Endothelial cell of hepatic sinusoid (primary cell): Measurements from ENCODE around the gene NR1I3.
"Not testable (repeated sequence)": the region's sequence is repeated elsewhere in the genome, so short reads cannot be mapped to it uniquely, and the experiment has no call there.

ENCODE experiments used
- in situ Hi-C: cut with HindIII; loops from 2 replicates; pipeline ENCODE4 v1.10.0; 2017; ENCODE audit warnings: low sequenced_read_pairs

The NR1I3 gene

DNA sequence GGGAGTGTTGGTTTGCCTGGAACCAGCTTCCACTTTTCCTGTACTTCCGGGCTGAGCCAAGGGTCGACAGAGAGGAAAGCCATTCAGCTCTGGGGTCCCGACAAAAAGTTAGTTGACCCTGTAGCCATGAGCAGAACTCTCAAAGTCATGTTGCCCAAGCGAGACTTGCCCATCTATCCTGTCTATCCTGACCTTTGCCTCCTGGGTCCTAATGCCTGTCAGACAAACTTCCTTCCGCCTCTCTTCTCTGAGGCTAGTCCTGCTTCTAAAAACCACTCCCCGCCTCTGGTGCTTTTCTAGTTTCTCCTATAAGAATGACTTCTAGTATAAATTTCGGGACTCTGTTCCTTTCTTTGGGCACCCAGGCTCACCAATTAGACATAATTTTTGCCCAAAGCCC, 12.8 kb upstream of the NR1I3 start:
- in situ Hi-C loops, result no loop called here

- in situ Hi-C loops, result not testable (repeated sequence)
Measured at GRCh38 chr1:161250100-161250499, 12.1 kb upstream of the NR1I3 start.

DNA sequence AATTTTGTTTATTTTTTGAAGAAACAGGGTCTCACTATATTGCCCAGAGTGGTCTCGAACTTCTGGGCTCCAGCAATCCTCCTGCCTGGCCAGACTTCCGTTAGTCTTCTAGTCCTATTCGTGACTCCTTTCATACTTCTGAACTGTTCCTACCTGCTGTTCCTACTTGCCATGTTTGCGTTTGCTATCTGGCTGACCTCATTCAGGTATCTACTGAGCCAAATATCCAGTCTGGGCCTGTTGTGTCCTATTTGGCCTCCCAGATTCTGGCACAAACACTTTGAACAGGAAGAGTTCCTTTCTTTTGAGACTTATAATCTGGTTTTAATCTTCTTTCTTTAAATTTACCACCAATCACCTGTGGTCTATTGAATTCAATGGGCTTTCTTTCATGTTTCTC, 6.9 kb upstream of the NR1I3 start:
- in situ Hi-C loops, result no loop called here

DNA sequence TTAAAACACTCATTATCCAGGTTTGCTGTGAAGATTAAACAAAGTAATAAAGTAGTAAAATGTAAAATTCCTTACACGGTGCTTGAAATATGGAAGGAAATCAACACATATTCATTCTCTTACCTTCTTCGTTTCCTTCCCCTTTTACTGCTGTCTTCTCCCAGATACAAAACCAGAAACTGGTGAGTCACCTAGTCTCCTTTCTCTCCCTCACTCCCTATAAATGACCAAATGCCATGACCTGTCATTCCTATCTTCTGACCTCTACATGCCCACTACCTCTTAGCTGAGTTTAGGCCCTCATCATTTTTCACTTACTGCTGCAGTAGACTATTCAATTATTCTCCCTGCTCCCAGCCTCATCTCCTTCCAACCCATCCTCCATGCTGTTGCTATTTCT, 4.3 kb upstream of the NR1I3 start:
- in situ Hi-C loops, result no loop called here

DNA sequence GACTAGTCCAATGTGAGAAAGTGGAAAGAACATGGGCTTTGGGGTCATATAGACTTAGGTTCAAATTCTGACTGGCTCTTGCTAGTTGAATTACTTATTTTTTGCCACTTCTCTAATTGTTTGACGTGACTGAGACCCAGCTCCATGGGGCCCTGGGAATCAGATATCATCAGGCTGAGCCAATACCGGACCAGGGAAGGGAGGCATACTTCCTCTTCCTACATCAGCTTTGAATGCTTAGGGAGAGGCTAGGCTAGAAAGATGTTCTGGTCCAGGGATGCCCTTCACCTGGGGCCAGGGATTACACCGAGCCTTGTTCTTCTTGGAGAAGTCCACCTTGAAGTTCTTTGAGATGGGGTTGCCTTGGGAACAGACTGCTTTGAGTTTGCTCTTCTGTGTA, 3.7 kb upstream of the NR1I3 start:
- in situ Hi-C loops, result no loop called here

DNA sequence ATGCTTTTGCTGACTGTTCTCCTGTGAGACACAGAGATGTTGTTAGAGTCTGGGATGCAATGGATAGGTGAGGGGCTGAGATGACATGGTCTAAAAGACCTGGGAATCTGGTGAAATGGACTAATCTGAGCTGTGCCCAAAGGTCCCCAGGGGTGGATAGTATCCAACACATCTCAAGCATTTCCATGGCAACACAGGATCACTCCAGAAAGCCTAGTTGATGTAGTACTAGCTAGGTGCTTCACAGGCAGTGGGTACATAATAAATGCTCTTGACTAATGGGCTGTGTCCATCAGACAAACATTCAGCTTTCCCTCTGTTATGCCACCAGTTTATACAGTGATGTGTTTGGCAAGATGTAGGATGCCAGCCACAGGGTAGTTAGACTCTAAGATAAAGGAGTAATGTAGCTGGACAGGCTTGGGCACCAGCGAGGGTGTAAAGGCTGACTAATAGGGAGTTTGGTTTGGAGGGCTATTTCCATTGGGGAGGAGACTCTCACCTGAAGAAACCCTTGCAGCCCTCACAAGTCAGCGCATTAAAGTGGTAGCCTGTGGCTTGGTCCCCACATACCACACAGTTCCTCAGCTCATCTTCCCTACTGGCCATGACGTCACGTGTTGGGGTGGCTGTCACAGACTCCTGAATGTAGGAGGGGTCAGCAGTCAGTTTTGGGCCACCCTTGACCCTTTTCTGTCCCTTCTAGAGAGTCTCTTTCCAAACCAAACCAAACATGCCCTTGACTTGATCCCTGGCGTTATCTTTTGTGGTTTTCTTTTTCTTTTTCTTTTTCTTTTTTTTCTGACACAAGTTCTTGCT, 1.8 kb downstream of the NR1I3 start:
- in situ Hi-C loops, result no loop called here

DNA sequence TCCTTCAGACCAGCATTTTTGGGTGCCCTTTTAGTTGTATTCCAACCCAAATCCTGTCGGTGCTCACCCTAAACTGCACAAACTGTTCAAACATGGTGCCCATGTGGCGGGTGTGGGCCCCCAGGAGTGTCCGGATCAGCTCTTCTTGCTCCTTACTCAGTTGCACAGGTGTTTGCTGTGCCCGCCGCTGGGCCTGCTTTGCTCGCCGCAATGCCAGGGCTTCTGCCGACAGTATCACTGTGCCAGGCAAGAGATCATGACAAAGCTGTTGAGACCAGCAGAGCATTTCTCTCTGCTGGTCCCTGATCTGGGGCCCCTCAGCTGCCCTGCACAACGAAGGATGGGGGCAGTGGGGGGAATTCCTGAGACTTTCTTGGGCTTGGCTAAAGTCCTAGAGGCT, 4.9 kb downstream of the NR1I3 start:
- in situ Hi-C loops, result no loop called here

- in situ Hi-C loops, result no loop called here
Measured at GRCh38 chr1:161230762-161231161, 7.2 kb downstream of the NR1I3 start.

DNA sequence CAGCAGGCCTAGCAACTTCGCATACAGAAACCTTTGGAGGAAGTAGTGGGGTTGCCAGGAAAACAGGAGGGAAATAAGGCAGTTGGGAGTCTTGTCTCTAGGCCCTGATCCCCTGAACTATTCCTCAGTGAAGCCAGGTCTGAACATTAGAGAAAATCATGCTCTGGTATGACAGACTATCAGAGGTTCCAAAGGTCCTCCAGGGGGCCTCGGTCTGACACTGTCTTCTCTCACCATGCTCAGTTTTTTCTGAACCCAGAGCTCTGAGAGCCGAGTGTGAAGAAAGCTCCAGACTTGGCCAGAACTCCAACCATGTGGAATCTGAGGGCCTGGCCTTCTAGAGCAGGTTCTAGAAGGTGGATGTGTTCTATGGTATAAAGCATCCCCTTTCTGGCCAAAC, 8.1 kb downstream of the NR1I3 start:
- in situ Hi-C loops, result no loop called here

DNA sequence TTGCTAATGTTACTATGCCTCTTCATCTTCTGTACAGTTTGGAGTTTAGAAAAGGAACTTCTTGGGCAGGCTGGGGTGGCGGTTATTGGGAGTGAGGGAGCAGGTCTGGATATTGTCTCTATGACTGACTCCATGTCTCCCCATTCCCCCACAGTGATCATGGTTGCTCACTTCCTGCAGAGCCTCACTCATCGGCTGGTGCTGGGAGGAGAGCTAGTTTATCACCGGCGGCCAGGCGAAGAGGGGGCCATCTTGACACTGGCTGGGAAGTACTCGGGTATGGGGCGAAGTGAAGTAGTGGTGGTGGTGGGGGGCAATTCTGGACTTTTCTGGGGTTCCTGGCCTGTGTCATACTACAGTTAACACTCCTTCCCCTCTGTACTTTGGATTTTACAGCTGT, 10.0 kb downstream of the NR1I3 start:
- in situ Hi-C loops, result no loop called here

GRCh38 chr1:161227196-161227871, 10.7 kb downstream of the NR1I3 start:
- in situ Hi-C loops, result no loop called here

DNA sequence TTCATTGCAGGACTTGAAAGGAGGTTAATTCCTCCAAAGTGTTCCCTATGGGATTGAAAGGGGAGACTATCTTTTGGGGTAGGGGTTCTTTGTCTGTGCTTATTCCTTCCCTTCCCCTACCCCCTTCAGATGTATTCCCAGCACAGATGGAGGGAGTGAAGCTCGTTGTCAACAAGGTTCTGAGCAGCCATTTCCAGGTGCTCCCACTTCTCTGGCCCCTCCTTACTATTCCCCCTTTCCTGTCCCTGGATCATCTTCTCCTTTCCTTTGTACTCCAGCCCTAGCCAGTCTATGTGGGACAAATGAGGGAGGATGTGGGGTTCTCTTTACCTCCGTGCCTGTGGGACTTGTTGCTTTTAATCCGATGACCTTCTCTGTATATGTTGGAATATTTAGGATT, 11.2 kb downstream of the NR1I3 start:
- in situ Hi-C loops, result no loop called here

DNA sequence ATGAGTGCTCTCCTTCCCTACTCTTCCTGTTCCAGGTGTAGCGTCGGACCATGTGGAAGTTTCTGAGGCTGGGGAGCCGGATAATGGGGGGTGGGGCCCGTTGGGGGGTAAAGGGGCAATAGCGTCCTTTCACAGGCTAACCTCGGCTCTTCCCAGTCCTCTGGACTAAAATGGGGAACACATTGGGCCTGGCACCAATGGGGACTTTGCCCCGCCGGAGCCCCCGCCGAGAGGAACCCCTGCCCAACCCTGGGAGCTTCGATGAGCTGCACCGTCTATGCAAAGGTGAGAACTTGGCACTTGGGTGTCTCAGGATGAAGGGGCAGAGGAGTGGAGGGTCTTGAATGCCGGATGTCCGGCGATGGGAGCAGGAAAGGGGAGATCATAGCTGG, 11.7 kb downstream of the NR1I3 start:
- in situ Hi-C loops, result no loop called here

DNA sequence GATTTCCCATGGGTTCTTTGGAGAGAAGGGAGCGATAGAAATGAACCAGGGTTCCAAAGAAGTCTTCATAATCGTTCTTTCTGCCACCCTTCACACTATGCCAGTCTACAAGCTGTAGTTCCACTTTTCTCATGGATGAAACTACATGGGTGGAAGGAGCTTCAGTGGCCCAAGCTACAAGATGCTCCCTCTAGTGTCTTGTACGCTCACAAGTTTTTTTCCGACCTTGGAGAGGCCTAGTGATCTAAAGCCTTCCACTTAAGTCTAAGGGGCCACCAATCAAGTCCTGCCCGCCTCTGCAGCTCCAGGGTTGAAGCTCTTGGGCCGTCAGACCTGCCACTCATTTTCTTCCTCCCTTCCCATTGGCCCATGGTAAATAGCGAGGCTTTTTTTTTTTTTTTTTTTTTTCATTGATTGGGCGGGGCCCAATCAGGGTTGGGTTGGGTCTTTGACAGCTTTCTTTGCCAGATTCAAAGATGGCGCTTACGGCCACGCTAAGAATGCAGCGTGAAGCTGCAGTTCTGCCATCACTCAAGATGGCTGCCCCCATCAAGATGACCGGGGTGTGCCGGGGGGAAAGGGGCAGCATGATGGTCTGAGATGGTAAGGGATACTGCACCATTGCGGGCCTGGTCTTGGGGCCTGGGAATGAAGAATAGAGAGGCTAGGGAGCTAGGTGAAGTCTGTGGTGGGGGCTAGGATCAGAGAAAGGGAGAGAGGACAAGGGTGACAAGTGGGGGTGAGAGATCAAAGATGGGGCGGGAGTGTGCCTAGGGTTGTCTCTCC, 12.3 kb downstream of the NR1I3 start, which contains the start of gene TOMM40L:
Gene TOMM40L, plus strand, starts transcription at position 527 of the 786 bp plus-strand sequence. CDS start 430 bp downstream, outside the sequence.
- in situ Hi-C loops, result no loop called here

- in situ Hi-C loops, result no loop called here
Measured at GRCh38 chr1:161225178-161225533, 12.8 kb downstream of the NR1I3 start.

GRCh38 chr1:161224695-161225087, 13.3 kb downstream of the NR1I3 start:
- in situ Hi-C loops, result loop anchor here (5.0 kb wide), 1 partner anchor 97 kb away; no protein-coding TSS in a partner anchor

- in situ Hi-C loops, result loop anchor here (5.0 kb wide), 1 partner anchor 97 kb away; no protein-coding TSS in a partner anchor
Measured at GRCh38 chr1:161223805-161224694, 14.0 kb downstream of the NR1I3 start.

DNA sequence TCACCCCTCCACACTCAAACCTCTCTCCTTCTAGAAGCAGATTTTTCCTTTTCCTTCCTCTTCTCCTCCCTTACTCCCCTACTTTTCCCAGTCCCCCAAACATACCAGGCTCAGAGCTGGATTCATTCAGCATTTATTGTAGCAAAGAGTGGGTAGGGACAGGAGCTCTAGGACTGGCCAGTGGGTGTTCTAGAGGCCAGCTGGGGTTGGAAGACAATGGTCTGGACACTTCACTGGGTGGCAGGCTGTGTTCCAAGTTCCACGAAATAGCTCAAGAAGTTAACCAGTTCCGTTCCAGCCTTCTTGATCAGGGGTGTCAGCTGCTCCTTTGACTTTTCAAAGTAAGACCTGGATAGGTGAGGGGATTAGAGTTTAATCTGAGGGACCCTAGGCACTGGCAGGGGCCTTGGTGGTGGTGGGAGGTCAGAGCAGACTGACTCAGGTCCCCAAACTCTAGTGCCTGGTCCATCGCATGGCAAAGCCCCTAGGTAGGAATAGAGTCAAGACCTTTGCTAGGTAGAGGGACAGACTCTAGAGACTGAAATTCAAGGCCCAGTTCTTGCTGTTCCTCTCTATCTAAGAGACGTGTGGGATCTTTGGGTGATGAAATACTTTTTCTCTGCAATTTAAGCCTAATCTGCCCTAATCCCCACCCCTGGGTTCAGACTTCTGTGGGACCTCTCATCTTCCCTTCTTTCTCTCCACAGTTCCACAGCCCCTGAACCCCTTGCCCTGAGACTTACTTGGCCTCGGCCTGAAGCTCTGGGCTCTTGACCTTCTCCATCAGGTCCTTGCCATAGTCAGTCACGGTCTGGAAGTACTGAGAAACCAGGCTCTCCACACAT, 15.6 kb downstream of the NR1I3 start:
- in situ Hi-C loops, result loop anchor here (5.0 kb wide), 1 partner anchor 95 kb away; no protein-coding TSS in a partner anchor

DNA sequence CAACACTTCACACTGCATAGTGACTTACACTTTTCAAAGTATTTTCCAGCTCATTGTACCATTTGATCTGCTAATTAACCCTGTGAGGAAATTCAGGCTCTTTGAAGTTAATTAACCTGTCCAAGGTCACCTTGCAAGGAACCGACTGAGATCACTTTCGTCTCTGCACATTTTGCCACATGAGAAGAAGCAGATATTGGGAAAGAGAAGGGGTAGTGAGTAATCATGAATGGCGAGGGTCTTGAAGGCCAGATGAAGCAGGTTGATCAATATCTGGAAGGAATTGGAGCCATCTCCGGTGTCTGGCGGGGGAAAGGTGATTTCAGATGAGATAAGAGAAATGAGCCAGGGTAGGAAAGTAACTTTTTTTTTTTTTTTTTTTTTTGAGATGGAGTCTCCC, 18.0 kb downstream of the NR1I3 start:
- in situ Hi-C loops, result loop anchor here (5.0 kb wide), 1 partner anchor 93 kb away; no protein-coding TSS in a partner anchor
